ENCODE results near the gene EEFSEC.

The EEFSEC gene

GRCh38 chr3:128237348-128238183, 84.3 kb downstream of the EEFSEC start:
- no peak overlapping the region for H3K4me3 ChIP-seq (ENCODE audit: low read depth, low read length)
- TF ChIP-seq CTCF (IDR thresholded peaks at IDR 0.05; ENCODE audit: low read depth, low read length) = no peak

GRCh38 chr3:128238184-128238489, 84.9 kb downstream of the EEFSEC start:
- no peak overlapping the region for H3K4me3 ChIP-seq (ENCODE audit: low read depth, low read length)
- no peak for TF ChIP-seq CTCF (IDR thresholded peaks at IDR 0.05; ENCODE audit: low read depth, low read length)

GRCh38 chr3:128239304-128239703, 86.0 kb downstream of the EEFSEC start:
- H3K4me3 ChIP-seq (ENCODE audit: low read depth, low read length) = no peak overlapping the region
- no peak for TF ChIP-seq CTCF (IDR thresholded peaks at IDR 0.05; ENCODE audit: low read depth, low read length)

- H3K4me3 ChIP-seq (ENCODE audit: low read depth, low read length) = no peak overlapping the region
- TF ChIP-seq CTCF (IDR thresholded peaks at IDR 0.05; ENCODE audit: low read depth, low read length) = no peak
Observed at GRCh38 chr3:128240232-128240631, 87.0 kb downstream of the EEFSEC start.

- TF ChIP-seq CTCF (IDR thresholded peaks at IDR 0.05; ENCODE audit: low read depth, low read length) = no peak
- no peak overlapping the region for H3K4me3 ChIP-seq (ENCODE audit: low read depth, low read length)
Observed at GRCh38 chr3:128241741-128242140, 88.5 kb downstream of the EEFSEC start.

- no peak for TF ChIP-seq CTCF (IDR thresholded peaks at IDR 0.05; ENCODE audit: low read depth, low read length)
- no peak overlapping the region for H3K4me3 ChIP-seq (ENCODE audit: low read depth, low read length)
Observed at GRCh38 chr3:128242818-128243601, 89.7 kb downstream of the EEFSEC start.

Measured in WI38 (cell line).